Thyroid gland (tissue), 4 donors: ENCODE measurements around the gene MTA2.

Experiments used
- CTCF ChIP-seq, 6 experiments: fragments of 200-600 bp in 3 of 6; fragments of 450-650 bp in 3 of 6; sonication (generic) in 3 of 6; IDR thresholded peaks; one replicate each; pipeline ENCODE4 v1.5.1; 2016 to 2019; ENCODE audit warnings: antibody characterized with exemption in 6 of 6, mild to moderate bottlenecking in 2 of 6, inconsistent platforms in 1 of 6, moderate library complexity in 1 of 6
- POLR2A ChIP-seq, 2 donors: fragments of 450-650 bp; IDR thresholded peaks; one replicate each; pipeline ENCODE4 v1.6.1; 2017; ENCODE audit warnings: antibody characterized with exemption in 2 of 2, mild to moderate bottlenecking in 2 of 2, moderate library complexity in 1 of 2

DNA sequence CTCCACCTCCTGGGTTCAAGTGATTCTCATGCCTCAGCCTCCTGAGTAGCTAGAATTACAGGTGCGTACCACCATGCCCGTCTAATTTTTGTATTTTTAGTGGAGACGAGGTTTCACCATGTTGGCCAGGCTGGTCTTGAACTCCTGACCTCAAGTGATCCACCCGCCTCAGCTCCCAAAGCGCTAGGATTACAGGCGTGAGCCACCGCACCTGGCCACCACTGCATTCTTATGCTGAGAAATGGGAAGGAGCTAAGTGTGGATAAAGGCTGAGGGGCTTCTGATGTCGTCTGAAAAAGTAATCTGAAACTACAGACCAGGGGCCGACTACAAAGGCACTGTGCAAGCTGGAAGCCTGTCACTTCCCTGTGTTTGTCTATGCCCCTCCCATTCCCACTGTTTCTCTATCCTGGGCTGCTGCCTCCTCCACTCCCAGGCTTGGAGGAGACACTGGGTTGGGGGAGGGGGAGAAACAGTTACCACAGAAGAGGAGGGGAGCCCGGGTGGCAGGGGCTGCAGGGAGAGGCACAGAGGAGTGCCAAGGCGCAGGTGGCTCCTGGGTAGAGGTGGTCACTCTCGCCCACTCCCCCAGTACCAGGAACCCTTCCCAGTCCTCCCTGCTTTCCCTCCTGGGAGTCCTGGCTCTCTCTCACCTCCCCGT lies 2.9 kb upstream of the MTA2 start:
- no peak for TF ChIP-seq CTCF (IDR thresholded peaks at IDR 0.05)
- no peak for TF ChIP-seq POLR2A (IDR thresholded peaks at IDR 0.05)
